Gastrocnemius medialis (tissue), 4 donors: ENCODE measurements around the gene ILK. TPM values are rescaled to one million over a fixed set of nuclear protein-coding genes. Genes with fewer than 3 reads are reported as not detected.

Experiments
- ATAC-seq, 2 donors: fragments of 150-250 bp; one replicate each; pipeline ENCODE4 v1.9.1; 2016
- DNase-seq, 2 donors: peaks; one replicate each; pipeline ENCODE4 v3.0.0-alpha.2; 2019
- H3K27ac ChIP-seq, 4 donors: fragments of 200-600 bp; sonication (generic); 1 replicate in 1 of 4; 2 replicates in 3 of 4; pipeline ENCODE4 v1.5.1; 2016 to 2018; ENCODE audit warnings: mild to moderate bottlenecking in 2 of 4, moderate library complexity in 1 of 4
- H3K27me3 ChIP-seq, 3 donors: fragments of 200-600 bp; sonication (generic) in 2 of 3; 1 replicate in 1 of 3; 2 replicates in 2 of 3; pipeline versions ENCODE4 v1.5.1 to v1.6.0; 2016 to 2019; ENCODE audit warnings: mild to moderate bottlenecking in 1 of 3, moderate library complexity in 1 of 3
- H3K36me3 ChIP-seq, 2 donors: fragments of 200-600 bp; sonication (generic) in 1 of 2; one replicate each; pipeline ENCODE4 v1.5.1; 2017 to 2018
- H3K4me1 ChIP-seq, 2 donors: fragments of 200-600 bp; sonication (generic) in 1 of 2; one replicate each; pipeline ENCODE4 v1.5.1; 2016 to 2017; ENCODE audit warnings: mild to moderate bottlenecking in 2 of 2
- H3K4me3 ChIP-seq, 4 donors: fragments of 200-600 bp; sonication (generic) in 3 of 4; 1 replicate in 1 of 4; 2 replicates in 3 of 4; pipeline ENCODE4 v1.5.1; 2016 to 2019; ENCODE audit warnings: mild to moderate bottlenecking in 2 of 4
- H3K9me3 ChIP-seq, 3 donors: fragments of 200-600 bp; sonication (generic) in 2 of 3; 1 replicate in 1 of 3; 2 replicates in 2 of 3; pipeline ENCODE4 v1.5.1; 2016 to 2019
- CTCF ChIP-seq, 5 experiments: fragments of 450-650 bp in 3 of 5; fragments of 200-600 bp in 2 of 5; sonication (generic) in 2 of 5; IDR thresholded peaks in 4 of 5; conservative IDR thresholded peaks in 1 of 5; 1 replicate in 4 of 5; 2 replicates in 1 of 5; pipeline ENCODE4 v1.5.1; 2016 to 2019; ENCODE audit warnings: antibody characterized with exemption in 5 of 5, mild to moderate bottlenecking in 3 of 5, moderate library complexity in 3 of 5
- POLR2A ChIP-seq, 2 donors: fragments of 450-650 bp; IDR thresholded peaks; one replicate each; pipeline ENCODE4 v1.6.1; 2017; ENCODE audit warnings: antibody characterized with exemption in 2 of 2, mild to moderate bottlenecking in 2 of 2, moderate library complexity in 2 of 2
- in situ Hi-C, 4 donors: fragments of 200-750 bp; cut with MboI; loops; one replicate each; pipeline versions ENCODE4 v1.15.0 to v1.8.0; 2017; ENCODE audit warnings: low sequenced_read_pairs in 4 of 4
- intact Hi-C: fragments of 100-400 bp; cut with DNase I; formaldehyde crosslinking; loops from one replicate; pipeline ENCODE4 v1.15.1; 2023; ENCODE audit warnings: low total_unique reads
- total RNA-seq, 4 donors: library from RNA; depleted of rRNA; stranded (reverse); fragments of >200 nt; gene quantifications; one replicate each; pipeline versions ENCODE4 v1.1.0 to v1.2.3, GENCODE V29; 2016

Gene ILK
- total RNA-seq, 4 donors from 2014 or later, result 48.3 to 113 (median 70.5) TPM

GRCh38 chr11:6578134-6578533 lies 25.4 kb upstream of the ILK start:
- Histone ChIP-seq H3K27ac (no peak overlapping the region), H3K9me3 (no peaks in the 10 kb centered on the region), H3K36me3 (peaks cover 0 to 3% of the 10 kb centered on the region in 2 donors), H3K4me1 (peaks cover 0 to 9% of the 10 kb centered on the region in 2 donors), H3K27me3 (no peaks in the 10 kb centered on the region), H3K4me3 (no peak overlapping the region)
- DNase-seq (no peak), ATAC-seq (no peak)
- TF ChIP-seq CTCF (IDR thresholded peaks at IDR 0.05 in 4 of 5, conservative IDR thresholded peaks at IDR 0.05 in 1 of 5), result no peak
- no peak for TF ChIP-seq POLR2A (IDR thresholded peaks at IDR 0.05)
- in situ Hi-C loops (no loop called here), intact Hi-C loops (no loop called here)

- Histone ChIP-seq H3K36me3 (no peaks in the 10 kb centered on the region), H3K27me3 (no peaks in the 10 kb centered on the region), H3K4me3 (no peak overlapping the region), H3K4me1 (peaks cover 0 to 9% of the 10 kb centered on the region in 2 donors), H3K27ac (no peak overlapping the region), H3K9me3 (peaks cover 0 to 11% (median 0%) of the 10 kb centered on the region in 3 donors)
- intact Hi-C loops (no loop called here), in situ Hi-C loops (no loop called here)
- ATAC-seq (no peak), DNase-seq (no peak)
- no peak for TF ChIP-seq POLR2A (IDR thresholded peaks at IDR 0.05)
- TF ChIP-seq CTCF (IDR thresholded peaks at IDR 0.05 in 4 of 5, conservative IDR thresholded peaks at IDR 0.05 in 1 of 5), result no peak
Measured at GRCh38 chr11:6579681-6580080, 23.9 kb upstream of the ILK start.

- intact Hi-C loops (no loop called here), in situ Hi-C loops (no loop called here)
- H3K4me1 ChIP-seq, result peaks cover 0 to 3% of the 10 kb centered on the region in 2 donors
- H3K9me3 ChIP-seq, result peaks cover 0 to 14% (median 0%) of the 10 kb centered on the region in 3 donors
- no peak for TF ChIP-seq CTCF (IDR thresholded peaks at IDR 0.05 in 4 of 5, conservative IDR thresholded peaks at IDR 0.05 in 1 of 5)
- no peak for TF ChIP-seq POLR2A (IDR thresholded peaks at IDR 0.05)
- H3K36me3 ChIP-seq, result no peaks in the 10 kb centered on the region
- H3K27me3 ChIP-seq, result no peaks in the 10 kb centered on the region
- no peak overlapping the region for H3K4me3 ChIP-seq
- DNase-seq, result no peak
- no peak overlapping the region for H3K27ac ChIP-seq
- ATAC-seq, result no peak
Measured at GRCh38 chr11:6583584-6583983, 20.0 kb upstream of the ILK start.

GRCh38 chr11:6584528-6584927 lies 19.0 kb upstream of the ILK start:
- intact Hi-C loops (no loop called here), in situ Hi-C loops (no loop called here)
- Histone ChIP-seq H3K4me3 (no peak overlapping the region), H3K36me3 (no peaks in the 10 kb centered on the region), H3K4me1 (peaks cover 0 to 3% of the 10 kb centered on the region in 2 donors), H3K27me3 (no peaks in the 10 kb centered on the region), H3K9me3 (peaks cover 0 to 14% (median 0%) of the 10 kb centered on the region in 3 donors), H3K27ac (no peak overlapping the region)
- ATAC-seq (no peak), DNase-seq (no peak)
- no peak for TF ChIP-seq POLR2A (IDR thresholded peaks at IDR 0.05)
- no peak for TF ChIP-seq CTCF (IDR thresholded peaks at IDR 0.05 in 4 of 5, conservative IDR thresholded peaks at IDR 0.05 in 1 of 5)
